Adrenal gland (tissue), 5 donors: ENCODE results near the gene CCDC148.

Source experiments
- CTCF ChIP-seq, 6 experiments: fragments of 450-650 bp in 4 of 6; fragments of 200-600 bp in 2 of 6; sonication (generic) in 1 of 6; IDR thresholded peaks; 1 replicate in 5 of 6; 2 replicates in 1 of 6; pipeline versions ENCODE4 v1.5.1 to v1.8.0; 2016 to 2021; ENCODE audit warnings: antibody characterized with exemption in 6 of 6, mild to moderate bottlenecking in 2 of 6, moderate library complexity in 1 of 6
- POLR2A ChIP-seq, 2 donors: fragments of 450-650 bp; IDR thresholded peaks; one replicate each; pipeline ENCODE4 v1.6.1; 2017; ENCODE audit warnings: antibody characterized with exemption in 2 of 2, mild to moderate bottlenecking in 2 of 2, moderate library complexity in 1 of 2
- donor health status: DM: no; HTN: no; CAD: no.

GRCh38 chr2:158505448-158505934, 48.9 kb upstream of the CCDC148 start:
- TF ChIP-seq CTCF (IDR thresholded peaks at IDR 0.05) (no peak), POLR2A (IDR thresholded peaks at IDR 0.05) (no peak)
